OCI-LY1 (cell line): ENCODE results near the gene ACADM.
"Not testable (repeated sequence)": the region's sequence is repeated elsewhere in the genome, so short reads cannot be mapped to it uniquely, and the experiment has no call there.

ENCODE experiments used
- CTCF ChIP-seq: fragments of 200-600 bp; sonication (generic), shearing (Covaris generic); IDR thresholded peaks from 2 replicates; pipeline ENCODE4 v1.5.1; 2017; ENCODE audit warnings: mild to moderate bottlenecking, antibody characterized with exemption, low read length, moderate library complexity, mixed read lengths
- EZH2 ChIP-seq: fragments of 200-600 bp; sonication (generic), shearing (Covaris generic); IDR thresholded peaks from 2 replicates; pipeline ENCODE4 v1.8.0; 2017; ENCODE audit warnings: borderline replicate concordance, mixed run types, mild to moderate bottlenecking, antibody characterized with exemption, low read length, moderate library complexity, mixed read lengths

- not testable (repeated sequence) for TF ChIP-seq CTCF, EZH2
Measured at GRCh38 chr1:75810113-75810512, 85.6 kb downstream of the ACADM start.
